Measurements from ENCODE around the gene MSL2. TPM values are rescaled to one million over a fixed set of nuclear protein-coding genes. Genes with fewer than 3 reads are reported as not detected.
"Not testable (repeated sequence)": the region's sequence is repeated elsewhere in the genome, so short reads cannot be mapped to it uniquely, and the experiment has no call there.

The MSL2 gene
- total RNA-seq, 2 experiments from 2014 or later: 143 to 146 TPM

DNA sequence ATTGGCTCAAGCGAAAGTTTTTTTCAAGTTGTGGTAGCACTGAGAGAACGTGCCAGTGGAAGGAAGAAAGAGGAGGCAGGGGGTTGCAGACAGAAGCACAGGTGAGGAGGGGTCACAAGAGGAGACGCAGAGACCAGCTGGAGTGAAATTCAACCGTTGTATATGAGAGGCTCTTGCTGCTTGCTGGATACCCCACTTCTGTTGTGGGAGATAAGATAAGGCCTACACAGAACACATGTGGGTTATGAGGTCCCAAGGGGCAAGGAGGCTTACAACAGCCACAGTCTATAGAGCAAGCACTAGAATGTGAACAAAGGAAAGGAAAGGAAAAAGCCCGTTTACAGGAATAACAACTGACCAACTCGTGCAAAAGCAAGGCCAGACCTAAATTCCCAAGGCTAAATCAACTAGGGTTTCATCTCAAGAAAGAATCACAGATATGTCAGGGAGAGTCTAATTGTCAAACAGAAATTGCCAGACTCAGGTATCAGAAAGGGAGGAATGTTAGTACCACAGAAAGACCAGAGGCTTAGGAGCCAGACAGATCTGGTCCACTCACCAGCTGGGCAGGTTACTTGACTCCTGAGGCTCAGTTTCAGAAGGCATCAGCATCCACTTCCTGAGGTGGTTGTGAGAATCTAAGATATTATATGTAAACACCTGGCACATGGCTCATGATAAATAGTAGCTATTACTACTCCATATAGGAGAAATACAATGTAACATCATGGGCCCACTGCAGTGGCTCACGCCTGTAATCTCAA is 60.9 kb downstream of the MSL2 start:
- Histone ChIP-seq H3K27ac (ENCODE audit: low read depth in 1 of 2, low read length in 2 of 2) (no peak overlapping the region), H3K9me3 (ENCODE audit: control insufficient read depth in 1 of 2, insufficient read depth in 1 of 2, low read length in 2 of 2) (no peaks in the 10 kb centered on the region), H3K4me3 (ENCODE audit: low read length) (no peak overlapping the region), H3K36me3 (ENCODE audit: insufficient read depth, low read length) (no peaks in the 10 kb centered on the region), H3K4me1 (ENCODE audit: insufficient read depth, low read length) (no peaks in the 10 kb centered on the region), H3K27me3 (ENCODE audit: control insufficient read depth in 1 of 2, insufficient read depth in 2 of 2, low read length in 2 of 2) (no peaks in the 10 kb centered on the region)
- Mint-ChIP-seq H3K27me3 (no peaks in the 10 kb centered on the region), H3K36me3 (ENCODE audit: low read depth) (no peaks in the 10 kb centered on the region), H3K9me3 (no peaks in the 10 kb centered on the region), H3K27ac (no peak overlapping the region), H3K4me3 (no peak overlapping the region), H3K4me1 (ENCODE audit: low read depth) (peaks cover 13% of the 10 kb centered on the region)
- CTCF ChIA-PET: no interaction called here
- POLR2A ChIA-PET: interaction anchor here (1.1 to 1.7 kb wide), 2 partner anchors 61 to 618 kb away, joined by 3 to 4 read pairs; partner anchors contain the start of gene MSL2
- intact Hi-C loops (cut with DNase I, micrococcal nuclease): no loop called here
- ATAC-seq (ENCODE audit: poor library complexity) (no peak), DNase-seq (no peak)
- TF ChIP-seq, protein P1, sequence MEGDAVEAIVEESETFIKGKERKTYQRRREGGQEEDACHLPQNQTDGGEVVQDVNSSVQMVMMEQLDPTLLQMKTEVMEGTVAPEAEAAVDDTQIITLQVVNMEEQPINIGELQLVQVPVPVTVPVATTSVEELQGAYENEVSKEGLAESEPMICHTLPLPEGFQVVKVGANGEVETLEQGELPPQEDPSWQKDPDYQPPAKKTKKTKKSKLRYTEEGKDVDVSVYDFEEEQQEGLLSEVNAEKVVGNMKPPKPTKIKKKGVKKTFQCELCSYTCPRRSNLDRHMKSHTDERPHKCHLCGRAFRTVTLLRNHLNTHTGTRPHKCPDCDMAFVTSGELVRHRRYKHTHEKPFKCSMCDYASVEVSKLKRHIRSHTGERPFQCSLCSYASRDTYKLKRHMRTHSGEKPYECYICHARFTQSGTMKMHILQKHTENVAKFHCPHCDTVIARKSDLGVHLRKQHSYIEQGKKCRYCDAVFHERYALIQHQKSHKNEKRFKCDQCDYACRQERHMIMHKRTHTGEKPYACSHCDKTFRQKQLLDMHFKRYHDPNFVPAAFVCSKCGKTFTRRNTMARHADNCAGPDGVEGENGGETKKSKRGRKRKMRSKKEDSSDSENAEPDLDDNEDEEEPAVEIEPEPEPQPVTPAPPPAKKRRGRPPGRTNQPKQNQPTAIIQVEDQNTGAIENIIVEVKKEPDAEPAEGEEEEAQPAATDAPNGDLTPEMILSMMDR (IDR thresholded peaks at IDR 0.05): no peak

DNA sequence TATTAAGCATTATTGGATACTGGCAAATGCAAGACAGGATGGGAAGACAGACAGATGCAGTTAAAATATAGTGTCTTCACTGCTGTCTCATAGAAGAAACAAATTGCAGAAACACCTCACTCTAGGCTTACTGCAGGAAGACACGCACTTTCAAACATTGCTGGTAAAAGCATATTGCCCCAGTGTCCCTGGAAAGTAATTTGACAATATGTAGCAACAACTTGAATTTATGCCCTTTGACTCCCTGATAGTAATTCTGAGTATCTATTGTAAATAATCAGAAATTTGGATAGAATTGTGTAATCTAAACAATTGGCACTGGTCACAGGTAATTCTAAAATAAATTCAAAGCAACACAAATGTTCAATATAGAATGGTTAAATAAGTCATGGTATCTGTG is 62.0 kb downstream of the MSL2 start:
- POLR2A ChIA-PET: interaction anchor here (1.0 kb wide), 1 partner anchor 63 kb away, joined by 3 read pairs; no protein-coding TSS in a partner anchor

DNA sequence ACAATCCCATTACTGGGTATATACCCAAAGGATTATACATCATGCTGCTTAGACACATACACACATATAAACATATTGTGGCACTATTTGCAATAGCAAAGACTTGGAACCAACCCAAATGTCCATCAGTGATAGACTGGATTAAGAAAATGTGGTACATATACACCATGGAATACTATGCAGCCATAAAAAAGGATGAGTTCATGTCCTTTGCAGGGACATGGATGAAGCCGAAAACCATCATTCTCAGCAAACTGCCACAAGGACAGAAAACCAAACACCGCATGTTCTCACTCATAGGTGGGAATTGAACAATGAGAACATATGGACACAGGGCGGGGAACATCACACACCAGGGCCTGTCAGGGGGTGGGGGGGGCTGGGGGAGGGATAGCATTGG is 64.5 kb downstream of the MSL2 start:
- H3K36me3 Mint-ChIP-seq (ENCODE audit: low read depth); H3K36me3 ChIP-seq (ENCODE audit: insufficient read depth, low read length); H3K4me1 ChIP-seq (ENCODE audit: insufficient read depth, low read length); H3K4me1 Mint-ChIP-seq (ENCODE audit: low read depth); H3K9me3 Mint-ChIP-seq; H3K27ac ChIP-seq (ENCODE audit: low read depth in 1 of 2, low read length in 2 of 2); POLR2A ChIA-PET; H3K4me3 ChIP-seq (ENCODE audit: low read length); H3K9me3 ChIP-seq (ENCODE audit: control insufficient read depth in 1 of 2, insufficient read depth in 1 of 2, low read length in 2 of 2); H3K27me3 Mint-ChIP-seq; ATAC-seq (ENCODE audit: poor library complexity); DNase-seq; intact Hi-C loops (cut with DNase I, micrococcal nuclease); CTCF ChIA-PET; H3K4me3 Mint-ChIP-seq; H3K27ac Mint-ChIP-seq; H3K27me3 ChIP-seq (ENCODE audit: control insufficient read depth in 1 of 2, insufficient read depth in 2 of 2, low read length in 2 of 2): not testable (repeated sequence)

More for the DNA sequence above, 62.0 kb downstream of the MSL2 start:
- H3K9me3 Mint-ChIP-seq: no peaks in the 10 kb centered on the region
- H3K27ac ChIP-seq (ENCODE audit: low read depth in 1 of 2, low read length in 2 of 2): no peak overlapping the region
- H3K4me3 Mint-ChIP-seq: no peak overlapping the region
- H3K36me3 ChIP-seq (ENCODE audit: insufficient read depth, low read length): no peaks in the 10 kb centered on the region
- H3K4me3 ChIP-seq (ENCODE audit: low read length): no peak overlapping the region
- no peaks in the 10 kb centered on the region for H3K27me3 Mint-ChIP-seq
- no peaks in the 10 kb centered on the region for H3K36me3 Mint-ChIP-seq (ENCODE audit: low read depth)
- DNase-seq (no peak), ATAC-seq (ENCODE audit: poor library complexity) (no peak)
- TF ChIP-seq, protein P1 (IDR thresholded peaks at IDR 0.05): no peak
- H3K27me3 ChIP-seq (ENCODE audit: control insufficient read depth in 1 of 2, insufficient read depth in 2 of 2, low read length in 2 of 2): no peaks in the 10 kb centered on the region
- no peaks in the 10 kb centered on the region for H3K4me1 ChIP-seq (ENCODE audit: insufficient read depth, low read length)
- no peak overlapping the region for H3K27ac Mint-ChIP-seq
- CTCF ChIA-PET: interaction anchor here (1.1 kb wide), 1 partner anchor 13 kb away, joined by 3 read pairs; no protein-coding TSS in a partner anchor
- intact Hi-C loops (cut with DNase I, micrococcal nuclease): no loop called here
- H3K4me1 Mint-ChIP-seq (ENCODE audit: low read depth): peaks cover 13% of the 10 kb centered on the region
- no peaks in the 10 kb centered on the region for H3K9me3 ChIP-seq (ENCODE audit: control insufficient read depth in 1 of 2, insufficient read depth in 1 of 2, low read length in 2 of 2)
